AG09319 (cell line): ENCODE measurements around the gene PADI3.
"Not testable (repeated sequence)": the region's sequence is repeated elsewhere in the genome, so short reads cannot be mapped to it uniquely, and the experiment has no call there.

Experiments used
- DNase-seq: peaks from one replicate; pipeline ENCODE4 v3.0.0-alpha.2; 2010; ENCODE audit warnings: low read depth; ENCODE audit errors: extremely low read depth
- TF ChIP-seq, protein P1 (sequence below): IDR thresholded peaks from 2 replicates; pipeline ENCODE4 v1.5.1; 2011; ENCODE audit warnings: low read depth, mild to moderate bottlenecking, inconsistent platforms, low read length, moderate library complexity

The PADI3 gene

DNA sequence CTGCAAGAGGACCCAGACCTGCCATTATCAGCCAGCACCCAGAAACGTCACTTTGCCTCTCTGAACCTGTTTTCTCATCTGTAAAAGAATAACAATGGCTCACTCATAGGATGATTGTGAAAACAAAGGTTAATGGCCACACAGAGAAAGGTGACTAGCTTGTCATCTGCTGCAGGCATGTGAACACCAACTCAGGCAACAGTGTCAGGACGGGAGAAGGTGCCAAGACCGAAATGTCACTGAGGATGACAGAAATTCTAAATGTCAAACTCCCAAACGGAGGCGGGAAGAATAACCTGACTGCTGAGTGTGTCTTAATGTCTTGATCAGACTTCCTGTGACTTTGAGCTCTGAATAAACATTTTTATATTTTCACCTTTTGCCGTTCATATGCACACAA, 69.4 kb downstream of the PADI3 start:
- TF ChIP-seq, protein P1, sequence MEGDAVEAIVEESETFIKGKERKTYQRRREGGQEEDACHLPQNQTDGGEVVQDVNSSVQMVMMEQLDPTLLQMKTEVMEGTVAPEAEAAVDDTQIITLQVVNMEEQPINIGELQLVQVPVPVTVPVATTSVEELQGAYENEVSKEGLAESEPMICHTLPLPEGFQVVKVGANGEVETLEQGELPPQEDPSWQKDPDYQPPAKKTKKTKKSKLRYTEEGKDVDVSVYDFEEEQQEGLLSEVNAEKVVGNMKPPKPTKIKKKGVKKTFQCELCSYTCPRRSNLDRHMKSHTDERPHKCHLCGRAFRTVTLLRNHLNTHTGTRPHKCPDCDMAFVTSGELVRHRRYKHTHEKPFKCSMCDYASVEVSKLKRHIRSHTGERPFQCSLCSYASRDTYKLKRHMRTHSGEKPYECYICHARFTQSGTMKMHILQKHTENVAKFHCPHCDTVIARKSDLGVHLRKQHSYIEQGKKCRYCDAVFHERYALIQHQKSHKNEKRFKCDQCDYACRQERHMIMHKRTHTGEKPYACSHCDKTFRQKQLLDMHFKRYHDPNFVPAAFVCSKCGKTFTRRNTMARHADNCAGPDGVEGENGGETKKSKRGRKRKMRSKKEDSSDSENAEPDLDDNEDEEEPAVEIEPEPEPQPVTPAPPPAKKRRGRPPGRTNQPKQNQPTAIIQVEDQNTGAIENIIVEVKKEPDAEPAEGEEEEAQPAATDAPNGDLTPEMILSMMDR: no peak
- no peak for DNase-seq

DNA sequence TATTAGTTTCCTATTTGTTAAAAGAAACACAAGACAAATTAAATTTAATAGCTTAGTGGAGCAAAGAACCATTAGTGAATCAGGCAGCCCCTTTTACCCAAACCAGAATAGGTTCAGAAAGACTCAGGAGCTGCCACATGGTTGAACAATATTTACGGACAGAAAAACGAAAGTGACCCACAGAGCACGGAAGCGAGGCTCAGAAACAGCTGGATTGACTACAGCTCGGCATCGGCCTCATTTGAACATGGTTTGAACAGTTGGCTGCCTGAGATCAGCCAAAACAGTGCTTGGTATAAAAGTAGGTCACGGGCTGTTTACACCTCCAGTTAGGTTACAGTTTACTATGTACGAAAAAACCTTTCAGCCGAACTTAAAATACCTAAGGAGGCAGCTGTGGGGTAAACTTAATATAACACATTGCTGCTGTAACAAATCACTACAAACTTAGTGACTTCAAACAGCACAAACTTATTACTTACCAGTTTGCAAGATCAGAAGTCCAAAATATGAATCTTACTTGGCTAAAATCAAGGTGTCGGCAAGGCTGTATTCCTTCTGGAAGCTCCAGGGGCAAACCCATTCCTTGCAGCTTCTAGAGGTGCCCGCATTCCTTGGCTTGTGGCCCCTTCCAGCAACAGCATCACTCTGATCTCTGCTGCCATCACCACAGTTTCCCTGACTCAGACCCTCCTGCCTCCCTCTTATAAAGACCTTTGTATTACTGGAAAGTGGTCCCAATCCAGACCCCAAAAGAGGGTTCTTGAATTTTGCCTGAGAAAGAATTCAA, 70.9 kb downstream of the PADI3 start:
- no peak for DNase-seq
- TF ChIP-seq, protein P1: no peak

DNA sequence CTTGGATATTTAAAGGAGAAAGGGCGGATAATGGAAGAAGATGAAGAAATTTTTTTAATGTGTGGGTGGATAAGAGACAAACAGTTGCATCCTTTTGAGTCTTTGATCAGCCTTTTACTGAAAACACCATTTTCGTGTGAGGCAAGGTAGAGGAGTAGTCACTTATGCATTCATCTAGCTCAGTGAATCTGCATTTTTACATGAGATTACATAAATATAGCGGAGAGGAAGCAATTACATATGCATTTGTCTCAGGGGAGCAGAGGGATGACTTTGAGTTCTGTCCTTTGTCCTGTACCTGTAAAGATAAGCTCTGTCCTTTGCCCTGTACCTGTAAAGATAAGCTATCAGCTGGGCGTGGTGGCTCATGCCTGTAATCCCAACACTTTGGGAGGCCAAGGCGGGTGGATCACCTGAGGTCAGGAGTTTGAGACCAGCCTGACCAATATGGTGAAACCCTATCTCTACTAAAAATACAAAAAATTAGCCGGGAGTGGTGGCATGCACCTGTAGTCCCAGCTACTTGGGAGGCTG, 73.0 kb downstream of the PADI3 start:
- DNase-seq: not testable (repeated sequence)

DNA sequence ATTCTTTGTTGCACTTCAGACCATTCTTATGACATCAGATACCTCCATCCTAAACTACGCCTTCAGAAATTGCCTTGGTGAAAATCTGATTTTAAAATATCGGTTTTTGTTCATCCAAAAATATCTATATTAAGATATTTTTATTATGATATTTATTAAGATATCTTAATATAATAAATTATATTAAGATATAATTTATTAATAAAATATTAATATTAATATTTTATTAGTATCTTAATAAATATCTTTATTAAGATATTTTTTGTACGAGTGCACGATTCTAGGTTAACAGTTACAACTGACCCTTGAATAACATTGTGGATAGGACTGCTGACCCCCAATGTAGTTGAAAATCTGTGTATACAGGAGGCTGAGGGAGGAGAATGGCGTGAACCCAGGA, 80.0 kb downstream of the PADI3 start:
- DNase-seq: no peak
- TF ChIP-seq, protein P1: no peak

DNA sequence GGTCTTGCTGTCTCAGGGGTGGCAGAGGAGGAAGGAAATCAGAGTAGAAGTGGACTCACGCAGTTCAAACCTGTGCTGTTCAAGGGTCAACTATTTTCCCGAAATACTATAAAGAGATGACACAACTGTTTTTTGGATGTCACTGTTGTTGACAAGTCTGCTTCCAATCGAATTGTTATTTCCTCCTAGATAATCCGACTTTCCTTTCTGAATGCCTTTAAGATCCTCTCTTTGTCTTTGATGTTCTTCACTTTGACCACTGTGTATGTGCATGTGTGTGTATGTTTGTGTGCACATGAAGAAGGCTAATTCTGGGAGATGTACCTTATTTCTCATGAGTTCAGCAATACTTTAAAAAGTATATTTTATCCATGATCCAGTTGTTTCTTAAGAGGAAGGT, 80.7 kb downstream of the PADI3 start:
- no peak for DNase-seq
- TF ChIP-seq, protein P1: no peak

DNA sequence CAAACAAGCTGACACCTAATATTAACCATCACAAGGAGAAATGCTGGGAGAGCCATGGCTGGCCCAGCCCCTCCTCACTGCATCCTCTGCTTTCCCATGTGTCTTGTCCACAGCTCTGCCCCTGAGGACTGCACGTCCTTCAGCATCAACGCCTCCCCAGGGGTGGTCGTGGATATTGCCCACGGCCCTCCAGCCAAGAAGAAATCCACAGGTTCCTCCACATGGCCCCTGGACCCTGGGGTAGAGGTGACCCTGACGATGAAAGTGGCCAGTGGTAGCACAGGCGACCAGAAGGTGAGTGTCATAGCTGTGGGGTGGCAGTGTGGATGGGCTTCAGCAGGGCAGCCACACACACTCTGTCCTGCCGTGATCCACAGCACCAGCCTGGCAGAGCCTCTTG, 82.0 kb downstream of the PADI3 start:
- TF ChIP-seq, protein P1: no peak
- DNase-seq: no peak

DNA sequence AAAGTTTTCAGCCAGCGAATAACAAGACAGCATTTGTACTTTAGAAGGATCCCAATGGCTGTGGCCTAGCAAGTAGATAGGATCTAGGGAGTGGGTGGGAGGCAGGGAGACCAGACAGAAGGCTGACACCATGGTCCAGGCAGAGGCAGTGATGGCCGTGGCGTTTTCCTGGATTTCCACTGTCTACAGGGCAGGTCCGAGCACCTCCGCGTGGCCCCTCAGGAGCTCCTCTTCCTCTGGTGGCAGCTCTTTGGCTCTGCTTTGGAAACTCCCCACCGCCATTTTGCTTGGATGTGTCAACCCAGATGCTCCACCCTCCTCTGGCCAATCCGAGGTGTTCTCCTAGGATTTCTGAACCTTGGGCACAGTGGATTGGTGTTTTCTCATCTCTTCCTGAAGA, 84.2 kb downstream of the PADI3 start:
- TF ChIP-seq, protein P1: no peak
- no peak for DNase-seq
